ENCODE measurements around the gene C10orf143.

C10orf143 gene

GRCh38 chr10:130047336-130047735 is 63.3 kb downstream of the C10orf143 start:
- Histone ChIP-seq H3K4me2 (ENCODE audit: low read length) (no peak overlapping the region), H3K9ac (no peak overlapping the region), H3K79me2 (no peaks in the 10 kb centered on the region), H3K36me3 (ENCODE audit: control insufficient read depth, insufficient read depth, low read length) (no peaks in the 10 kb centered on the region), H2AFZ (no peak overlapping the region), H3K4me3 (ENCODE audit: low read depth, low read length) (no peak overlapping the region), H3K4me1 (no peaks in the 10 kb centered on the region), H3K27me3 (ENCODE audit: control insufficient read depth, insufficient read depth, low read length) (no peaks in the 10 kb centered on the region), H3K27ac (no peak overlapping the region), H3K9me3 (ENCODE audit: control insufficient read depth, low read length) (no peaks in the 10 kb centered on the region)
- TF ChIP-seq CTCF (IDR thresholded peaks at IDR 0.05): no peak

- Histone ChIP-seq H3K79me2 (no peaks in the 10 kb centered on the region), H3K4me2 (ENCODE audit: low read length) (no peak overlapping the region), H2AFZ (no peak overlapping the region), H3K27me3 (ENCODE audit: control insufficient read depth, insufficient read depth, low read length) (no peaks in the 10 kb centered on the region), H3K27ac (no peak overlapping the region), H3K9ac (no peak overlapping the region), H3K4me1 (no peaks in the 10 kb centered on the region), H3K4me3 (ENCODE audit: low read depth, low read length) (no peak overlapping the region), H3K36me3 (ENCODE audit: control insufficient read depth, insufficient read depth, low read length) (no peaks in the 10 kb centered on the region), H3K9me3 (ENCODE audit: control insufficient read depth, low read length) (no peaks in the 10 kb centered on the region)
- no peak for TF ChIP-seq CTCF (IDR thresholded peaks at IDR 0.05)
Measured at GRCh38 chr10:130046591-130046990, 64.0 kb downstream of the C10orf143 start.

DNA sequence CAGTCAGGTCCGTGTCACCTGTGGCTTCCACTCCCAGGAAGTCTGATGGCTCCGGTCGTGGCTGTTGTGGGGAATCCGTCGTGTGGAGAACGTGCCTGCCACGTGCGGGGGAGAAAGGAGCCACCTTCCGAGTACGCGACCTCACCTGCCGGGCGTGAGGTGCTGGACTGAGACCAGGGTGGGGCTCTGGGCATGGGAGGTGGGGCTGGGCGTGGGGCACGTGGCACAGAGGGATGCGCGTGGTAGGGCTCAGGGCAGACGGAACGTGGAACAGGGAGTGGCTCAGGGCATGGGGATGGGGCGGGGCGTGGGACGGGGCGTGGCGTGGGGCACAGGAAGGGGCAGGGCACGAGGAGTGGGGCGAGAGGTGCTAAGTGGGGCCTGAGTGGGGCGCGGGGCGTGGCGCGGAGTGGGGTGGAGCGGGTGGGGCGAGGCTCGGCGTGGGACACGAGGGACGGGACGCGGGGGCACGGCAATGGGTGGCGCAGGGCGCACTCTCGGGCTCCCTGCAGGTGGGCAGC is 64.8 kb downstream of the C10orf143 start:
- no peak overlapping the region for H3K27ac ChIP-seq
- H3K4me1 ChIP-seq: no peaks in the 10 kb centered on the region
- no peak overlapping the region for H3K4me2 ChIP-seq (ENCODE audit: low read length)
- H3K4me3 ChIP-seq (ENCODE audit: low read depth, low read length): no peak overlapping the region
- no peak for TF ChIP-seq CTCF (IDR thresholded peaks at IDR 0.05)
- H3K9ac ChIP-seq: no peak overlapping the region
- no peak overlapping the region for H2AFZ ChIP-seq
- H3K9me3 ChIP-seq (ENCODE audit: control insufficient read depth, low read length): no peaks in the 10 kb centered on the region
- H3K27me3 ChIP-seq (ENCODE audit: control insufficient read depth, insufficient read depth, low read length): no peaks in the 10 kb centered on the region
- H3K36me3 ChIP-seq (ENCODE audit: control insufficient read depth, insufficient read depth, low read length): no peaks in the 10 kb centered on the region
- no peaks in the 10 kb centered on the region for H3K79me2 ChIP-seq

GRCh38 chr10:130045091-130045652 is 65.5 kb downstream of the C10orf143 start:
- no peak for TF ChIP-seq CTCF (IDR thresholded peaks at IDR 0.05)
- no peaks in the 10 kb centered on the region for H3K36me3 ChIP-seq (ENCODE audit: control insufficient read depth, insufficient read depth, low read length)
- no peak overlapping the region for H3K4me2 ChIP-seq (ENCODE audit: low read length)
- H3K4me3 ChIP-seq (ENCODE audit: low read depth, low read length): no peak overlapping the region
- H3K4me1 ChIP-seq: no peaks in the 10 kb centered on the region
- H3K27me3 ChIP-seq (ENCODE audit: control insufficient read depth, insufficient read depth, low read length): no peaks in the 10 kb centered on the region
- no peaks in the 10 kb centered on the region for H3K79me2 ChIP-seq
- H3K27ac ChIP-seq: no peak overlapping the region
- H3K9me3 ChIP-seq (ENCODE audit: control insufficient read depth, low read length): no peaks in the 10 kb centered on the region
- H3K9ac ChIP-seq: no peak overlapping the region
- no peak overlapping the region for H2AFZ ChIP-seq

Data from parathyroid adenoma (tissue), 2 donors.